Immature natural killer cell (primary cell): ENCODE data around the gene GRM8. TPM values are rescaled to one million over a fixed set of nuclear protein-coding genes. Genes with fewer than 3 reads are reported as not detected.

Experiments used
- DNase-seq, 3 donors: peaks; one replicate each; pipeline ENCODE4 v3.0.0; 2022; ENCODE audit warnings: mixed read lengths in 1 of 3
- H3K27ac Mint-ChIP-seq, 6 donors: one replicate each; pipeline ENCODE4 v1.8.0; 2020; ENCODE audit warnings: mixed read lengths in 6 of 6, mild to moderate bottlenecking in 5 of 6, inconsistent platforms in 4 of 6, moderate library complexity in 3 of 6
- H3K27me3 Mint-ChIP-seq, 3 donors: one replicate each; pipeline ENCODE4 v1.8.0; 2020 to 2021; ENCODE audit warnings: low read depth in 3 of 3, mild to moderate bottlenecking in 3 of 3, mixed read lengths in 3 of 3, moderate library complexity in 3 of 3, inconsistent platforms in 1 of 3
- H3K36me3 Mint-ChIP-seq, 3 donors: one replicate each; pipeline ENCODE4 v1.8.0; 2020; ENCODE audit warnings: mixed read lengths in 3 of 3, inconsistent platforms in 2 of 3, mild to moderate bottlenecking in 2 of 3
- H3K4me1 Mint-ChIP-seq, 2 donors: one replicate each; pipeline ENCODE4 v1.8.0; 2020; ENCODE audit warnings: inconsistent platforms in 2 of 2, mild to moderate bottlenecking in 2 of 2, mixed read lengths in 2 of 2, moderate library complexity in 1 of 2
- H3K4me3 Mint-ChIP-seq, 5 donors: one replicate each; pipeline ENCODE4 v1.8.0; 2020; ENCODE audit warnings: mild to moderate bottlenecking in 5 of 5, mixed read lengths in 5 of 5, inconsistent platforms in 3 of 5, moderate library complexity in 3 of 5
- H3K9me3 Mint-ChIP-seq, 6 donors: one replicate each; pipeline ENCODE4 v1.8.0; 2020; ENCODE audit warnings: mild to moderate bottlenecking in 6 of 6, mixed read lengths in 6 of 6, inconsistent platforms in 4 of 6, moderate library complexity in 3 of 6
- polyA plus RNA-seq, 3 donors: library from polyadenylated mRNA; unstranded; fragments of 300-500 nt; fragmentation: Illumina TruSeq; gene quantifications; one replicate each; pipeline ENCODE4 v1.2.3, GENCODE V29; 2021

Gene GRM8
- polyA plus RNA-seq, 3 donors from 2014 or later: not detected

DNA sequence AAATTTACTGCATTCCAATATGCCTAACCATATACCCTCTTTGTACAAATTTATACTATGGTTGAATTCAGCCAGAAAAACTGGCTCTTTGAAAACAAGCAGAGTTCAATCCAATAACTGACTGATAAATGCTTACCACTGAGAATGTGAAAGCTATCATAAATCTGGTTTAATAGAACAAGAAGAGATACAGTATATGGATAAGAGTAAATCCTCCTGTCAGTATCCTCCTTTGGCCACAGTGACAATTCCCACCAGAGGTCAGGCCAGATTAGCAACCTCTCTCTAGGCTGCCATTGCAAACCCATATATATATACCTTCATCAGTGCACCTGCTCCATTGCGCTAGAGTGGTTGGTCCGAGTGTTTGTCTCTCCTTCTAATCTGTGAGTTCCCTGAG, 647.2 kb downstream of the GRM8 start:
- Mint-ChIP-seq H3K36me3 (no peaks in the 10 kb centered on the region), H3K9me3 (peaks cover 0 to 7% (median 0%) of the 10 kb centered on the region in 6 donors), H3K27ac (no peak overlapping the region), H3K4me1 (no peaks in the 10 kb centered on the region), H3K4me3 (no peak overlapping the region), H3K27me3 (peaks cover 0 to 2% (median 0%) of the 10 kb centered on the region in 3 donors)
- no peak for DNase-seq

DNA sequence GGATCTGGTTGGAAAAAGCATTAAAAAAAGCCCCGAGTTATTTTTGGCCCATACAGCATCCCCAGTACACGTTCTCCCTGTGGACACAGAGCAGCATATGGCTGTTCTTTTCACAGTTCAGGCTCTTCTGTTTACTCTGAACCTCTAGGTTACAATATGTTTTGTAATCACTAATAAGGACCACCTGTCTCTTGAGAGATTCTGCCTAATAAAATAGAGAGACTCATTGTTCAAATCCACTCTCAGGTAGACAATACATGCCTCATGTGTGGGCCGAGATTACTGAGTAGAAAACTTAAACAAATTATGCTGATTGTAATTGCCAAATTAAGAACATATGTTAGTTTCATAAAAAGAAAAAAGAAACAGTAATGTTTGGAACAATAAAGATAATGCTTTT, 647.7 kb downstream of the GRM8 start:
- no peak for DNase-seq
- no peak overlapping the region for H3K27ac Mint-ChIP-seq
- H3K36me3 Mint-ChIP-seq: no peaks in the 10 kb centered on the region
- H3K4me3 Mint-ChIP-seq: no peak overlapping the region
- H3K4me1 Mint-ChIP-seq: no peaks in the 10 kb centered on the region
- peaks cover 0 to 2% (median 0%) of the 10 kb centered on the region in 3 donors for H3K27me3 Mint-ChIP-seq
- peaks cover 0 to 5% (median 0%) of the 10 kb centered on the region in 6 donors for H3K9me3 Mint-ChIP-seq

DNA sequence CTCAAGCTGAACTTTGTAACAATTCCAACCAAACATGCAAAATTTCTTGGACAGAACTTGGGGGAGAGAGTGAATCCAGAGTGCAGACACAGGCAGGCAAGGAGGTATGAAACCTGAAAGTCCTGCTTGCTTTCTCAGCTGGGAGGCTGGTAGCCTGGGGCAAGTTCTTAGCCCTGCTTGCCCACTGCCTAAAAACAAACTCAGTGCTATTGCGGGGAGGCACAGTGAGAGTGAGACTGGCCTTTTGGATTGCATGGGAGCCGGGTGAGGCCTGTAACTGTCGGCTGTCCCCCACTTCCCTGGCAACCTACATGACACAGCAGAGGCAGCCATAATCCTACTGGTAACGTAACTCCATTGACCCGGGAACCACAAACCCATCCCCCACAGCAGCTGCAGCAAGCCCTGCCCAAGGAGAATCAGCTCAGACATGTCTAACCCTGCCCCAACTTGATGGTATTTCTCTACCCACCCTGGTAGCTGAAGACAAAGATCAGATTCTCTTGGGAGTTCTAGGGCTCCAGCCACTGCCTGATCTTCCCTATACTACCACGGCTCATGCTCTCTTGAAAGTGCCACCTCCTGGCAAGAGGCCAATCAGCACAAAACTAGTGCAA, 663.6 kb downstream of the GRM8 start:
- no peaks in the 10 kb centered on the region for H3K4me1 Mint-ChIP-seq
- H3K27me3 Mint-ChIP-seq: peaks cover 0 to 3% (median 0%) of the 10 kb centered on the region in 3 donors
- H3K36me3 Mint-ChIP-seq: no peaks in the 10 kb centered on the region
- DNase-seq: no peak
- peaks cover 6 to 25% (median 18%) of the 10 kb centered on the region in 6 donors for H3K9me3 Mint-ChIP-seq
- H3K4me3 Mint-ChIP-seq: no peak overlapping the region
- H3K27ac Mint-ChIP-seq: no peak overlapping the region

DNA sequence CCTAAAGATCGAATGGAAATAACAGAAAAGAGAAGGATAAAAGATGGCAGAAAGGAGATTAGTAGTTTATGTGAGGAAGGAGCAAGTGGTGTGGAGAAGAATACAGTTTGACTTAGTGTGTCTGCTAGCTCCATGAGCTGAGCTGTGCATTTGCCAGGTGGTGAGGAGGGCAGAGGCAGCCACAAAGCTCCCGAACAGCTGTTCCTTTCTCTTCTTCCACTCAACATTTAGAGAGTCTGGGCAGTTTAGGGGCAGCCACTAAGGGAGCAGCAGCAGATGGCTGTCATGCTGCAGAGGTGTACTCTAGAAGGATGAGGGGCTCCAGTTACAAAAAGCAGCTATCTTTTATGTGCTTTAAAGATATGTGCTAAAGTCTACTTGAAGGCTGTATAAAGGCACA, 674.4 kb downstream of the GRM8 start:
- H3K4me3 Mint-ChIP-seq: no peak overlapping the region
- no peak overlapping the region for H3K27ac Mint-ChIP-seq
- H3K36me3 Mint-ChIP-seq: peaks cover 0 to 5% (median 0%) of the 10 kb centered on the region in 3 donors
- peaks cover 5 to 33% (median 13%) of the 10 kb centered on the region in 6 donors for H3K9me3 Mint-ChIP-seq
- H3K4me1 Mint-ChIP-seq: no peaks in the 10 kb centered on the region
- DNase-seq: no peak
- no peaks in the 10 kb centered on the region for H3K27me3 Mint-ChIP-seq

DNA sequence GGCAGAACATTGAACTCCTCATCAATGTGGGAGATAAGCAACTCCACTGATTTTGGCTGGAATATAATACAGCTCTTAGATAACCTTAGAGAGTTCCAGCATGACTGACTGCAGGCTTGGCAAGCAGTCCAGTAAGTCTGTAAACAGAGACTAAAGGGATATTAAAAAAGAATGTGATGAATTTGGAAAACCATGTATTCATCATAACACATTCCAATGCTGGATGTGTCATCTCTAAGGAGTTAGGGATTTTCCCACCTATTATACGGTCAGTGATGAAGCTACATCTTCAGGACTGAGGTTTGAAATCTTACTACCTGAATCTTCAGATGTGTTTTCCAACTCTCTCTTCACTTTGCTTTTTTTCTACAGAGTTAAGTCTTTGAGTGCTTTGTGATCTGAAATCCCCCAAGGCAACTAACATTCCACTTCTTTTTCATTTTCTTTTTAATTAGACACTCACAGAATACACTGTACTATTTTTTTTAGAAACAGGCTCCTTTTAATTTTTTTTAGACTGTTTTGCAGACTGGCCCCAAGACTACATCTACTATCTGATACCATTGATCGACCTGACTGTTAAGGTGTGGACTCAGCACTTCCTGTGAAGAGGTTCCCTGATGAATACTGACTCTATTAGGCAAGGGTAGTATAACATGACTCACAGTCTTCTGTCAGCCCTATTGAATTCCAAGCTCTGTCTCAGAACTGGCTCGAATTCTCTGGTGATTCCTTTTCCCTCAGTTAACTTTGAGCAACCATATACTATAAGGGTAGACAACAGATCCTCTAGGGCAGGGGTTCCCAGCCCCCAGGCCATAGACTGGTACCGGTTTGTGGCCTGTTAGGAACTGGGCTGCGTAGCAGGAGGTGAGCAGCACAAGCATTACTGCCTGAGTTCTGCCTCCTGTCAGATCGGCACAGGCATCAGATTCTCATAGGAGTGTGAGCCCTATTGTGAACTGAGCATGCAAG, 678.2 kb downstream of the GRM8 start:
- no peak overlapping the region for H3K27ac Mint-ChIP-seq
- no peak overlapping the region for H3K4me3 Mint-ChIP-seq

DNA sequence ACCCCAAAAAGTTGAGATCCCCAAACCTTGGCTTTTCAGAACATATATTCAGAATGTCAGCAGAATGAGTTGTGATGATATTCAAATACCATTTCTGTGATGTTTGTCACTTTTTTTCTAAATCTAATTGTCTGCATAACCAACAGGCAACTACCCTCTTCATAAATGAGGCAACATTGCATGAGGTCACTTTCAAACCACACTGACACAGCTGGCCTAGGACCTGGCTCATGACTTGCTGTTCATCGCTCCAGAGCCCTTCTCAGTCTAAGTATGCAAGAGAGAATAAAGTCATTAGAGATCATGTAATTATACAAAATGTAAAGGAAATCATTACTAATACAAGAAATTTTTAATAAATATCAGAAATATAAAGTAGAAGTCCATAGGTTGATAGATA, 681.9 kb downstream of the GRM8 start:
- Mint-ChIP-seq H3K4me3 (no peak overlapping the region), H3K27ac (no peak overlapping the region), H3K9me3 (peaks cover 2 to 16% (median 5%) of the 10 kb centered on the region in 6 donors), H3K27me3 (peaks cover 0 to 2% (median 0%) of the 10 kb centered on the region in 3 donors), H3K4me1 (no peaks in the 10 kb centered on the region), H3K36me3 (peaks cover 0 to 3% (median 0%) of the 10 kb centered on the region in 3 donors)
- DNase-seq: no peak

More for the DNA sequence above, 678.2 kb downstream of the GRM8 start:
- peaks cover 3 to 23% (median 14%) of the 10 kb centered on the region in 6 donors for H3K9me3 Mint-ChIP-seq
- DNase-seq: no peak
- peaks cover 0 to 5% (median 3%) of the 10 kb centered on the region in 3 donors for H3K36me3 Mint-ChIP-seq
- peaks cover 0 to 2% (median 0%) of the 10 kb centered on the region in 3 donors for H3K27me3 Mint-ChIP-seq
- no peaks in the 10 kb centered on the region for H3K4me1 Mint-ChIP-seq

DNA sequence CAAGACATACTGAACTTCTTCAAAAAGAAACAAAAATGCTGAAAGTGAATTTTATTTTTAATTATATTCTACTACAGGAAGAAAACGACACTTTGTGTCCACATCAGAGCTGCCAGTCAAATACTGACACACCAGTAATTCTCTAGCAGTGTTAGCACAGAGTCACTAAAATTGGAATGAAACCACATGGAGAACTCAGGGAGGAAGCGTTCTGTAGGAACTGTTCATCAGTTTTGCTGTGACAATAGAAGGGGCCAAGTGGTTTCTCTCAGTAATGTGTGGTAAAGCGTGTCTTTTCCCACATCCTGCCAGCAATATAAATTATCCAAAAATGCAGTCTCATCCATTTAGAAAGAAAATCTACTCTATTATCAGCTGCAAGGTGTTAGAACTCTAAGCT, 683.3 kb downstream of the GRM8 start:
- DNase-seq: no peak
- Mint-ChIP-seq H3K27me3 (peaks cover 0 to 2% (median 0%) of the 10 kb centered on the region in 3 donors), H3K9me3 (peaks cover 0 to 19% (median 5%) of the 10 kb centered on the region in 6 donors), H3K27ac (no peak overlapping the region), H3K36me3 (peaks cover 0 to 3% (median 0%) of the 10 kb centered on the region in 3 donors), H3K4me3 (no peak overlapping the region), H3K4me1 (no peaks in the 10 kb centered on the region)

DNA sequence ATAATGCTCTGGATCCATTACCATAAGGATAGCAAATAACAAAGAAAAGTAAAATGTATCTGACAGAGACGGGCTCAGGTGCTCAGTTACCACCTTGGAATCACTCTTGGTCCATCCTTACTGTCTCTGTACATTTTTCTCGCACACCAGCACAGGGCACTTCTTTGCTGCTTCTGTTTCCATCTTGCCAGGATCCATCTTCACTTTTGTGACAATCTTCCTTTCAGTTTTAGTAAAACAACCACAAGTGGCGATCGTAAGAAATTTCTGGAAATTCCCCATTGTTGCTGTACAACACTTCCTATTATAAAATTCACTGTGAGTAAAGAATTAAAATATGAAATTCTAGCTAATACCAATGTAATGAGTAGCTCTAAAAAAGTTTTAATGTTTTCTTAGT, 695.5 kb downstream of the GRM8 start:
- Mint-ChIP-seq H3K4me3 (no peak overlapping the region), H3K27me3 (no peaks in the 10 kb centered on the region), H3K27ac (no peak overlapping the region), H3K4me1 (no peaks in the 10 kb centered on the region), H3K9me3 (peaks cover 0 to 12% (median 3%) of the 10 kb centered on the region in 6 donors), H3K36me3 (no peaks in the 10 kb centered on the region)
- DNase-seq: no peak

DNA sequence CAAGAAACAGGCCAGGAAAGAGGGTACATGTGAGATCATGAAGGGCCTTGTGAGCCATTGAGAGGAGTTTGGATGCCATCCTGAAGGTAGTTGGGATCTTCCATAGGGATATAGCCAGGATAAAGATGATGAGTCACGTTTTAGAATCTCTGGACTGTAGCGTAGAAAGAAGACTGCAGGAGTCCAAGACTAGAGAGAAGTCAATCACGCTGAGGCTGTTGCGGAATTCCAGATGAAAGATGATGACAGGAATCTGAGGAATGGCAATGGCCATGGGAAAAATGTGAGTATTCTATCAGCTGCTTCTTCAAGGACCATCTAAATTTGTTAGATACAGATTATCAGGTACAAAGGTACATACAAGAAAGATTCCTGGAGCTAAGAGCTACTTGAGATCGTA, 711.3 kb downstream of the GRM8 start:
- Mint-ChIP-seq H3K4me1 (no peaks in the 10 kb centered on the region), H3K4me3 (no peak overlapping the region), H3K9me3 (peaks cover 4 to 44% (median 16%) of the 10 kb centered on the region in 6 donors), H3K27me3 (no peaks in the 10 kb centered on the region), H3K27ac (no peak overlapping the region), H3K36me3 (no peaks in the 10 kb centered on the region)
- no peak for DNase-seq

DNA sequence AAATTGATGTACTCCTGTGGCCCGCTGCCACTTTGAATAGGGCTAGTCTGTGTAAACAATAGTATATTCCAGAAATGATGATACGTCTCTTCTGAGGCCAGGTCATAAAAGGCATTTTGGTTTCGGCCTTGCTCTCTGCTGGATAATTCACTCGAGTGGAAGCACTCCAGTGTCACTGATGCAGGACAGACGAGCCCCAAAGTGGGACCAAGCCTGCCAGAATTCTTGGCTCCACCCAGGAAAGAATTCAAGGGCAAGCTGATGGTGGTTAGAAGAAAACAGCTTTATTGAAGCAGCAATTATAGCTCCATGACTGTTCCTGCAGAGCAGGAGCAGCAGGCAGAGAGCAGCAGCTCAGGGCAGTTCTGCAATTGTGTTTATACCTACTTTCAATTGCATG, 717.6 kb downstream of the GRM8 start:
- H3K27ac Mint-ChIP-seq: no peak overlapping the region
- H3K4me3 Mint-ChIP-seq: no peak overlapping the region
- peaks cover 4 to 40% (median 10%) of the 10 kb centered on the region in 6 donors for H3K9me3 Mint-ChIP-seq
- no peak for DNase-seq
- no peaks in the 10 kb centered on the region for H3K36me3 Mint-ChIP-seq
- no peaks in the 10 kb centered on the region for H3K4me1 Mint-ChIP-seq
- peaks cover 0 to 2% (median 0%) of the 10 kb centered on the region in 3 donors for H3K27me3 Mint-ChIP-seq

DNA sequence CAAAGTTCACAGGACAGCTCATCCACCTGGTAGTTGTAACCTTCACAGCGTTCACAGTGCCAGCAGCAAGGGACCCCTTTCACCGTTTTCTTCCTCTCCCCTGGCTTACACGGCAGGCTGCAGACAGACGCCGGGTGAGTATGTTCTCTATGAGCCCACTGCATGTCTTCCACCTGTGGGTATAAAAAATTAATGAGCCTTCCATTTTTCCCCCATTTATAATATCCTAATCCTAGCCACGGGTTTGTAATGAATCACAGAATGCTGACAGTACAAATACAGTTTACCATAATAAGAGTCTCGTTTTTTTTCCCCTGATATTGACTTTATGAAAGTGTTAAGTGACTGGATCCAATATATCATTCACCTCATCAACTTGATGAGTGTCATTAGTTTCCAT, 719.0 kb downstream of the GRM8 start:
- Mint-ChIP-seq H3K9me3 (peaks cover 4 to 34% (median 14%) of the 10 kb centered on the region in 6 donors), H3K4me1 (no peaks in the 10 kb centered on the region), H3K36me3 (no peaks in the 10 kb centered on the region), H3K27me3 (peaks cover 0 to 2% (median 0%) of the 10 kb centered on the region in 3 donors), H3K4me3 (no peak overlapping the region), H3K27ac (no peak overlapping the region)
- DNase-seq: no peak

DNA sequence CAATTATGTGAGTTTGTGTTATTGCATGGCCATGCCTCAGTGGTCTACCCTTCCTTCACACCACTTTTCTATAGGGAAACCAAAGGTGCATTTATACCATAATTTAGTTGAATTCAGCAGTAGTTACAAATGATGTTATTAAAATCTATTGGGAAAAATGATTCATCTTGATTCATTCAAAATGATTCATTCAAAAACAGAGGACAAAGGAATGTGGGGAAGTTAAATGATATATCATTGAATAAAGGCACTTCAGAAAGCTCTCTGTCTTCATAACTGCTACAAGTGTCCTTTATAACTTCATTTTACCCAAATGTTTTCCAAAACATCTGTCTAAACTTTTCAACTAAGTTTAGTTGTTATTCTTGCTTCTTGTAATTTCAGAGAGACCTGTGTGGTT, 722.9 kb downstream of the GRM8 start:
- Mint-ChIP-seq H3K36me3 (no peaks in the 10 kb centered on the region), H3K27ac (no peak overlapping the region), H3K4me1 (no peaks in the 10 kb centered on the region), H3K9me3 (peaks cover 11 to 50% (median 21%) of the 10 kb centered on the region in 6 donors), H3K27me3 (no peaks in the 10 kb centered on the region), H3K4me3 (no peak overlapping the region)
- no peak for DNase-seq

DNA sequence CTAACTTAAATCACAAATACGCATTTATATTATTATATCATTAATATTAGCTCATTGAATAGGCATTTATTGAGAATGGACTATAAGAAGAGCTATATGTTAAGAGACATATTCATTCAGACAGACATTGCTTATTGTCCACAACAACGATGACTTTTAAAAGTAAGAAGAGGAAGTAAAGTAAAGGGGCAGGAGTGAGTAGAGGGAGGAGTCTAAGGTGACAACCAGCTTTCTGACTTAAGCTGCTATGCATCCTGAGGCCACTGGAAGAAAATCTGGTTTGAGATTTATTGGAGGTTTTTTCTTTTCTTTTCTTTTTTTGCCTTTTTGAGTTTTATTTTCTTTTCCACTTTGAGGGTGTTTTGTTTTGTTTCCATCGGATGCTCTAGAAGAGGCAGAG, 723.5 kb downstream of the GRM8 start:
- no peaks in the 10 kb centered on the region for H3K36me3 Mint-ChIP-seq
- H3K27ac Mint-ChIP-seq: no peak overlapping the region
- H3K27me3 Mint-ChIP-seq: no peaks in the 10 kb centered on the region
- no peak for DNase-seq
- H3K4me3 Mint-ChIP-seq: no peak overlapping the region
- no peaks in the 10 kb centered on the region for H3K4me1 Mint-ChIP-seq
- peaks cover 13 to 46% (median 22%) of the 10 kb centered on the region in 6 donors for H3K9me3 Mint-ChIP-seq

DNA sequence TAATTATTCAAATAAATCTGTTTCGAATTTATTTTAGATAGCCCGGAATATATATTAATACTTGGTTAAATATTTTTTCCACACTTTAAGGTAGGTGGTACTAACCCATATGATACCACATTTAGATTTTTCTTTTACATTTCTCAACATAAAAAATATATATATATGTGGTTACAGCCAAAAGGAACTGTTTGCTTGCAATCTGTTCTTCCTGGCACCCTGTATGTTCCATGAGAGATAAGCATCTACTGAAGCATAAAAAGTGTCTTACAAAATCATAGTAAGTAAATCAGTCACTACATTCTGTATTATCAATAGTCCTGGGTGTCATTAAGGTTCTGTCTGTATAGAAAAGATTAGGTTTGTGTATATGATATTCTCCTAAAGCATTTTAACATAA, 726.8 kb downstream of the GRM8 start:
- Mint-ChIP-seq H3K9me3 (peaks cover 14 to 38% (median 19%) of the 10 kb centered on the region in 6 donors), H3K27ac (no peak overlapping the region), H3K4me3 (no peak overlapping the region), H3K36me3 (no peaks in the 10 kb centered on the region), H3K27me3 (no peaks in the 10 kb centered on the region), H3K4me1 (no peaks in the 10 kb centered on the region)
- no peak for DNase-seq
